Spleen (tissue), 7 donors: Measurements from ENCODE around the gene CITED2.

Experiments
- POLR2A ChIP-seq, 3 donors: fragments of 450-650 bp; IDR thresholded peaks; one replicate each; pipeline ENCODE4 v1.5.1; 2017; ENCODE audit warnings: antibody characterized with exemption in 3 of 3, mild to moderate bottlenecking in 1 of 3
- POLR2AphosphoS5 ChIP-seq, 3 donors: sonication (generic); formaldehyde crosslinking; IDR thresholded peaks; one replicate each; pipeline ENCODE4 v1.5.1; 2017; ENCODE audit warnings: antibody characterized with exemption in 3 of 3
- TF ChIP-seq, protein P1 (sequence below), 11 experiments: fragments of 200-600 bp in 7 of 11; fragments of 450-650 bp in 4 of 11; sonication (generic) in 4 of 11; IDR thresholded peaks in 8 of 11; conservative IDR thresholded peaks in 3 of 11; 1 replicate in 7 of 11; 2 replicates in 4 of 11; pipeline versions ENCODE4 v1.4.0 to v1.8.0; 2016 to 2021; ENCODE audit warnings: antibody characterized with exemption in 11 of 11, inconsistent platforms in 4 of 11, mild to moderate bottlenecking in 1 of 11
- donor health status: DM: no; HTN: no; CAD: no; lungs with moderate emphysema.
- donor health status: DM: no; HTN: no; CAD: no.
- donor health status: DM: no; HTN: no; CAD: no.

DNA sequence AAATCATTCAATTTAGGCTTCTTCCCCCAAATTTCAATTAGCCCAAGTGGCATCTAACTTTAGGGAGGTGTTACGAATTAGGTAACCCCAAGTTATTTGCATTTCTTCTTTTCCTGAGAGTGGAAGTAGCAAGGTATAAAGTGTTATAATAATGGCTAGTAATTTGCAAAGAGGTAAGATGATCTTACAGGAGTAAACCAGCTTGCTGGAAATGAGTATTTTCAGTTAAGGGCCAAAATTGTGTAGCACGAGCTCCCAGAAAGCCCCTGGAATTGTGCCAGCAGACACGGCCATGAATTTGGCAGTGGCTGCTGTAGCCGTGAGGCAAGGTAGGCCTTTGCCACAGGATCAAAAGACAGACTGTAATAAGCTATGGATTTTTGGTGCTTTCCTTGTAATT lies 38.0 kb downstream of the CITED2 start:
- TF ChIP-seq, protein P1, sequence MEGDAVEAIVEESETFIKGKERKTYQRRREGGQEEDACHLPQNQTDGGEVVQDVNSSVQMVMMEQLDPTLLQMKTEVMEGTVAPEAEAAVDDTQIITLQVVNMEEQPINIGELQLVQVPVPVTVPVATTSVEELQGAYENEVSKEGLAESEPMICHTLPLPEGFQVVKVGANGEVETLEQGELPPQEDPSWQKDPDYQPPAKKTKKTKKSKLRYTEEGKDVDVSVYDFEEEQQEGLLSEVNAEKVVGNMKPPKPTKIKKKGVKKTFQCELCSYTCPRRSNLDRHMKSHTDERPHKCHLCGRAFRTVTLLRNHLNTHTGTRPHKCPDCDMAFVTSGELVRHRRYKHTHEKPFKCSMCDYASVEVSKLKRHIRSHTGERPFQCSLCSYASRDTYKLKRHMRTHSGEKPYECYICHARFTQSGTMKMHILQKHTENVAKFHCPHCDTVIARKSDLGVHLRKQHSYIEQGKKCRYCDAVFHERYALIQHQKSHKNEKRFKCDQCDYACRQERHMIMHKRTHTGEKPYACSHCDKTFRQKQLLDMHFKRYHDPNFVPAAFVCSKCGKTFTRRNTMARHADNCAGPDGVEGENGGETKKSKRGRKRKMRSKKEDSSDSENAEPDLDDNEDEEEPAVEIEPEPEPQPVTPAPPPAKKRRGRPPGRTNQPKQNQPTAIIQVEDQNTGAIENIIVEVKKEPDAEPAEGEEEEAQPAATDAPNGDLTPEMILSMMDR (IDR thresholded peaks at IDR 0.05 in 8 of 11, conservative IDR thresholded peaks at IDR 0.05 in 3 of 11), result no peak
- TF ChIP-seq POLR2AphosphoS5 (IDR thresholded peaks at IDR 0.05), result no peak
- no peak for TF ChIP-seq POLR2A (IDR thresholded peaks at IDR 0.05)
